ENCODE results near the gene FRMD1.
A peak's percentile ranks its signal among the peaks of the same experiment; 100 is the strongest.

The FRMD1 gene

DNA sequence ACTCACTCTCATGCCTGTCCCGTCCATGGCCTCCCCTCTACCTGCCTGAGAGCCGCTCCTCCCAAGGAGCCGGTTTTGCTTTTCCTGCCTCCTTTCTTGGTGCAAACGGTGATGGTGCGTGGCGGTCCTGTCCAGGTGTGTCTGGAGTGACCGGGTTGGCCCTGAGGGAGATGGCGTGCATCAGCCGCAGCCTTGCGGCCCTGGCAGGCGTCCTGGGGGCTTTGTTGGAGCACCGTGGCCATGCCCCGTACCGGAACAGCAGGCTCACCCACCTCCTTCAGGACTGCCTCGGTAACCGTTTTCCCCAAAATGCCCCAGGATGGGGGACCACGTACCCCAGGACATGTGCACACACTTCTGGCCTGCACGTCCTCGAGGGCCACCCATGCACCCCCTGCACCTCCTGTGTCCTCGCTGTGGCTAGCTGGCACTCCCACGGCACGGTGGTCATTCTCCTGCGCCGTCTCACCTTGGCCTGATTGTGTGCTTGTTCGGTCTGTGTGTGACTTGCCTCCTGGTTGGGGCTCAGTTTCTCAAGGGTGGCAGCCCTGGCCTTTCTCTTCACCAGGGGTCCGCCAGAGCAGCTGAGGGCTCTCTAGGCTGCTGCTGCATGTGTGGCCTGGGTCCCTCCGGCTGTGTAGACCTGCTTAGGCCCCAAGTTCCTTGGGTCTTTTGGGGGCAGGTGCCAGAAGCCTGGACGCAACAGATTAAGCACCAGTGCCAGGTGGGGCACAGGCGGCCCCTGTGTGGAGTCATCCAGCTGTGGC is 36.4 kb downstream of the FRMD1 start:
- Histone ChIP-seq H3K4me3 (peak overlapping the region in 3 of 10 experiments; percentile 2 to 8 (median 7); a peak in 4 of 20 replicates), H3K27ac (peak overlapping the region in 7 of 11 experiments; percentile 12 to 65 (median 38); a peak in 12 of 22 replicates), H3K4me2 (peak overlapping the region; percentile 46 to 96 (median 83)), H3K27me3 (peaks cover 0 to 28% (median 0%) of the 10 kb centered on the region in 11 experiments; a peak in 7 of 22 replicates), H3K9me3 (replicated peaks in 1 of 11) (peaks cover 36 to 43% (median 38%) of the 10 kb centered on the region in 11 experiments), H3K9ac (peak overlapping the region in 7 of 11 experiments; percentile 10 to 53 (median 41); a peak in 13 of 22 replicates), H3K4me1 (peaks cover 39 to 62% (median 56%) of the 10 kb centered on the region in 10 experiments), H3K36me3 (peaks cover 0 to 33% (median 10%) of the 10 kb centered on the region in 11 experiments; a peak in 14 of 22 replicates), H4K20me1 (no peaks in the 10 kb centered on the region)
- no peak for TF ChIP-seq Cebpa-rat (IDR thresholded peaks at IDR 0.05)

DNA sequence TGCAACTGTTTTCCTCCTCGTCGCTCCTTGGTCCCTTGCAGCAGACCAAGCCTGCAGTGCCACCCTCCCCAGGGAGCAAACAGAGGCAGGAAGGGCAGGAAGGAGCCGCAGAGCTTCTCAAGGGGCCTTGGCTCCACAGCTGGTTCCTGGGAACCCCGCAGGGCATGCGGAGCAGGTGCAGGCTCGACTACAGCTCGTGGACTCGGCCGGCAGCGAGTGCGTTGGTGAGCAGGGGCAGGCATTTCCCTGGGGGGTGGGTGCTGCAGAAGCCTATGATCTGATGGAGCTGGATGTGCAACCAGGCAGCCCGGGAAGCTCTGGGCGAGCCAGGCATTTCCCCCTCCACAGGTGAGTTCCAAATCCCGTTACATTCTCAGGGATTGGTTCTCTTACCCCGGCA is 37.1 kb downstream of the FRMD1 start:
- H3K4me3 ChIP-seq, result peak overlapping the region in 2 of 10 experiments; percentile 2 to 7; a peak in 3 of 20 replicates
- H3K36me3 ChIP-seq, result peaks cover 0 to 33% (median 10%) of the 10 kb centered on the region in 11 experiments; a peak in 14 of 22 replicates
- H3K9ac ChIP-seq, result peak overlapping the region in 5 of 11 experiments; percentile 0 to 53 (median 39); a peak in 5 of 22 replicates
- peak overlapping the region in 5 of 11 experiments; percentile 21 to 65 (median 44); a peak in 8 of 22 replicates for H3K27ac ChIP-seq
- H4K20me1 ChIP-seq, result no peaks in the 10 kb centered on the region
- peaks cover 0 to 28% (median 0%) of the 10 kb centered on the region in 11 experiments; a peak in 7 of 22 replicates for H3K27me3 ChIP-seq
- H3K9me3 ChIP-seq (replicated peaks in 1 of 11), result peaks cover 42 to 49% (median 44%) of the 10 kb centered on the region in 11 experiments
- no peak for TF ChIP-seq Cebpa-rat (IDR thresholded peaks at IDR 0.05)
- H3K4me1 ChIP-seq, result peaks cover 42 to 62% (median 56%) of the 10 kb centered on the region in 10 experiments
- H3K4me2 ChIP-seq, result peak overlapping the region; percentile 16 to 96 (median 83)

DNA sequence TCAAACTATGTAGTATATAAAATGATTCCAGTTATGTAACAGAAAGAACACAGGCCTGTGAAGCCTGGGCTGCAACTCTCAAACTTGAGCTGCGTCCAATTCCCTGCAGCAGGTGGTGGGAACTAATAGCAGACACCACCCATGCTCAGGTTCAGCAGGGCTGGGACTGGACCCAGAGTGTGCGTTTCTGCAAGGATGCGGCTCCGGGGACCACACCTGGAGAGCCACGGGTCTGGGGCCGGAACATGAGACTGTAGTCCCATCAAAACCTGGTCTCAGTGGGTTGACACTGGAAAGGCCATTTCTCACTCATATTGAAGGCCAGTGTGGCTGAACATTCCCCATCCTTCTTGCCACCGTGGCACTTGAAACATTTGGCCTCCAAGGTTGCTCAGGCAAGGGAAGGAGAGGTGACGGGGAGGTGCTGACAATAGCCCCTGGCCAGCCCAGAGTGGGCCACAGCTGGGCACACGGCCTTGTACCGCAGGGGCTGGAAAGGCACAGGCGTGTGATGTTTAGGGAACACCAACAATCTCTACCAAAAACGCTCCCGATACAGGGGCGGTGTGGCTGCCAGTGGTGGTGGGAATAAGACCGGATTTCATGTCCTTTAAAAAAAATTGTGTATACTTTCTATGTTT is 38.0 kb downstream of the FRMD1 start:
- 0 out of 20 replicates have a peak overlapping the region, but pooled peaks of 1 of the 10 experiments have one; percentile 42 for H3K4me3 ChIP-seq
- no peak overlapping the region for H3K9ac ChIP-seq
- H3K9me3 ChIP-seq (replicated peaks in 1 of 11), result peaks cover 42 to 51% (median 44%) of the 10 kb centered on the region in 11 experiments
- H3K4me2 ChIP-seq, result peak overlapping the region in 8 of 11 experiments; percentile 2 to 96 (median 82); a peak in 13 of 22 replicates
- H3K4me1 ChIP-seq, result peaks cover 50 to 61% (median 59%) of the 10 kb centered on the region in 10 experiments
- TF ChIP-seq Cebpa-rat (IDR thresholded peaks at IDR 0.05), result no peak
- H3K36me3 ChIP-seq, result peaks cover 0 to 33% (median 10%) of the 10 kb centered on the region in 11 experiments; a peak in 14 of 22 replicates
- peaks cover 0 to 28% (median 0%) of the 10 kb centered on the region in 11 experiments; a peak in 7 of 22 replicates for H3K27me3 ChIP-seq
- no peaks in the 10 kb centered on the region for H4K20me1 ChIP-seq
- H3K27ac ChIP-seq, result peak overlapping the region in 4 of 11 experiments; percentile 24 to 65 (median 41); a peak in 3 of 22 replicates

DNA sequence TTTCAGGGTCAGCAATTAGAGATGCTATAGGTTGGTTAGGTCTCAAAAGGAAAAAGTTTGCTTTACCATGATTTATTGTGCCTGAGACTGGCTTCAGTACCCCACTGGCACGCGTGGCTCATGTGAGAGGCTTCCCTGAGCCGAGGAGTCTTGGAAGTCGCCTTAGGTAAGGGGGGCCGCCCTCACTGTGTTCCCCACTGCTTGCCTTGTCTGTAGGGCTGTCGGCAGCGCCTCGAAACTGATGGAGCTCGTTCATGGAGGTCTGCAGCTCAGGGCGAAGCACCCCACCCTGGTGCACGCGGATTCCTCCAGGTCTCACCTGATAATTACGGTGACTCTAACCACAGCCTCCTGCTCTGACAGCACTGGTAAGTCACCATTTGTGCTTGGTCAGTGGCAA is 39.2 kb downstream of the FRMD1 start:
- peaks cover 42 to 59% (median 47%) of the 10 kb centered on the region in 11 experiments for H3K9me3 ChIP-seq (replicated peaks in 1 of 11)
- peaks cover 0 to 33% (median 10%) of the 10 kb centered on the region in 11 experiments; a peak in 14 of 22 replicates for H3K36me3 ChIP-seq
- H3K4me2 ChIP-seq, result no peak overlapping the region
- peaks cover 44 to 58% (median 55%) of the 10 kb centered on the region in 10 experiments for H3K4me1 ChIP-seq
- no peaks in the 10 kb centered on the region for H4K20me1 ChIP-seq
- H3K9ac ChIP-seq, result no peak overlapping the region
- no peak overlapping the region for H3K27ac ChIP-seq
- TF ChIP-seq Cebpa-rat (IDR thresholded peaks at IDR 0.05), result no peak
- peaks cover 0 to 28% (median 0%) of the 10 kb centered on the region in 11 experiments; a peak in 7 of 22 replicates for H3K27me3 ChIP-seq
- peak overlapping the region in 6 of 10 experiments; percentile 8 to 39 (median 18); a peak in 5 of 20 replicates for H3K4me3 ChIP-seq

DNA sequence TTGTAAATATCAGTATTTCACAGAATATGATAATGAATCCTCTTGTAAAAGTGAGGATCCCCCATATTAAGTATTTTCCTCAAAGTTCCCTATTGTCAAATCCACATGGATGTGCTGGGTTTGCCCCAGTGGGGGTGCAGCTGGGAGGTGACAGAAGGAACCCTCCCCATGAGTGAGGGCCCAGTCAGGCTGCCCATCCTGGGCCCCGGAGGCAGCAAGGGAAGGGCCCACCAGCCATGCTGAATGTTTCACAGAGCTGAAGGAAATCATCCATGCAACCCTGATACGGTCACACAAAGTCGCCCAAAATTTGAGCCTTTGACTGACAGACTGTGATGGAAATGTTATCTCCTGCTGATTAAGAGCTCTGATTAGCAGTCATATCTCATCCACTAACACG is 39.7 kb downstream of the FRMD1 start:
- H3K4me1 ChIP-seq, result peaks cover 38 to 56% (median 50%) of the 10 kb centered on the region in 10 experiments
- H3K27me3 ChIP-seq, result peaks cover 0 to 28% (median 0%) of the 10 kb centered on the region in 11 experiments; a peak in 7 of 22 replicates
- H3K9ac ChIP-seq, result no peak overlapping the region
- no peaks in the 10 kb centered on the region for H4K20me1 ChIP-seq
- peak overlapping the region in 2 of 10 experiments; percentile 24 to 28; a peak in 4 of 20 replicates for H3K4me3 ChIP-seq
- H3K27ac ChIP-seq, result no peak overlapping the region
- H3K4me2 ChIP-seq, result no peak overlapping the region
- H3K36me3 ChIP-seq, result peaks cover 0 to 36% (median 10%) of the 10 kb centered on the region in 11 experiments; a peak in 14 of 22 replicates
- no peak for TF ChIP-seq Cebpa-rat (IDR thresholded peaks at IDR 0.05)
- peaks cover 44 to 64% (median 52%) of the 10 kb centered on the region in 11 experiments for H3K9me3 ChIP-seq (replicated peaks in 1 of 11)

DNA sequence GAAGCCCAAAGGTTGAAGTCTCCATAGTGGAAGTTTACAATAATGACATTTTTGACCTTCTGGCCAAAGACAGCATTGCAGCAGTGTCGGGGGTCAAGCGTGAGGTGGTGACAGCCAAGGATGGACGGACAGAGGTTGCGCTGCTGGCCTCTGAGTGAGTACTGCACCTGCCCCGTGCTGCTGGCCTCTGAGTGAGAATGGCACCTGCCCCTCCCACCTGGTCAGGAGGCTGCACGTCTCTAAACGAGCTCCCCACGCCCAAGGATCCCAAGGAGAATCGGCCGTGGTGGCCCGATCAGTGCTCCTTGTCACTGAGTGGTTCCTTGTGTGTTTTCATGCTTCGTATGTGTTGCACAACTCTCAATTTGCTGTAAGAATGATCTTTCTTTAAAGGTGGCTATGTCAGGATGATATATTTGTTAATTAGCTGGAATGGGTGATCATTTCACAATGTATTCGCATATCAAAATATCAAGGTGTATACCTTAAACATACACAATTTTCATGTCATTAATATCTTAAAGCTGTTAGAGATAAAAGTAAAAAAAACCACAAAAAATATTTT is 40.4 kb downstream of the FRMD1 start:
- H3K4me1 ChIP-seq, result peaks cover 37 to 56% (median 49%) of the 10 kb centered on the region in 10 experiments
- H3K36me3 ChIP-seq, result peaks cover 0 to 38% (median 10%) of the 10 kb centered on the region in 11 experiments; a peak in 14 of 22 replicates
- no peak overlapping the region for H3K4me2 ChIP-seq
- no peak for TF ChIP-seq Cebpa-rat (IDR thresholded peaks at IDR 0.05)
- no peak overlapping the region for H3K4me3 ChIP-seq
- no peak overlapping the region for H3K27ac ChIP-seq
- no peak overlapping the region for H3K9ac ChIP-seq
- no peaks in the 10 kb centered on the region for H4K20me1 ChIP-seq
- peaks cover 0 to 25% (median 0%) of the 10 kb centered on the region in 11 experiments; a peak in 7 of 22 replicates for H3K27me3 ChIP-seq
- peaks cover 44 to 71% (median 57%) of the 10 kb centered on the region in 11 experiments for H3K9me3 ChIP-seq (replicated peaks in 1 of 11)

DNA sequence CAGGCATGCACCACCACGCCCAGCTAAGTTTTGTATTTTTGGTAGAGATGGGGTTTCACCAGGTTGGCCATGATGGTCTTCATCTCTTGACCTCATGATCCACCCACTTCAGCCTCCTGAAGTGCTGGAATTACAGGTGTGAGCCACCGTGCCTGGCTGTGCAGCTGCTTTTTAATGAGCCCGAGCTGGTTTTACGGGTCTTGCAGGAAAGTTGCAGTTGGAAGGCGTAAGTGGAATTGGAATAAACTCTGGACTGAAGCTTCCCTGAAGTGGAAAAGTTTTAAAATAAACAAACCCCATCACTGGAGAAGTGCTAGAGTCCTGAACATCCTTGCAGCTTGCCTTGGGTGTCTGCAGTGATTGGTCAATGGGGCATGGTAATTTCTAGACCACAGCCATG is 41.2 kb downstream of the FRMD1 start:
- H3K27me3 ChIP-seq, result peaks cover 0 to 17% (median 0%) of the 10 kb centered on the region in 11 experiments; a peak in 7 of 22 replicates
- H3K4me2 ChIP-seq, result no peak overlapping the region
- peaks cover 44 to 74% (median 57%) of the 10 kb centered on the region in 11 experiments for H3K9me3 ChIP-seq (replicated peaks in 1 of 11)
- H3K4me3 ChIP-seq, result no peak overlapping the region
- no peak overlapping the region for H3K27ac ChIP-seq
- TF ChIP-seq Cebpa-rat (IDR thresholded peaks at IDR 0.05), result no peak
- no peak overlapping the region for H3K9ac ChIP-seq
- H3K36me3 ChIP-seq, result peaks cover 0 to 38% (median 10%) of the 10 kb centered on the region in 11 experiments; a peak in 14 of 22 replicates
- H4K20me1 ChIP-seq, result no peaks in the 10 kb centered on the region
- H3K4me1 ChIP-seq, result peaks cover 37 to 56% (median 49%) of the 10 kb centered on the region in 10 experiments

DNA sequence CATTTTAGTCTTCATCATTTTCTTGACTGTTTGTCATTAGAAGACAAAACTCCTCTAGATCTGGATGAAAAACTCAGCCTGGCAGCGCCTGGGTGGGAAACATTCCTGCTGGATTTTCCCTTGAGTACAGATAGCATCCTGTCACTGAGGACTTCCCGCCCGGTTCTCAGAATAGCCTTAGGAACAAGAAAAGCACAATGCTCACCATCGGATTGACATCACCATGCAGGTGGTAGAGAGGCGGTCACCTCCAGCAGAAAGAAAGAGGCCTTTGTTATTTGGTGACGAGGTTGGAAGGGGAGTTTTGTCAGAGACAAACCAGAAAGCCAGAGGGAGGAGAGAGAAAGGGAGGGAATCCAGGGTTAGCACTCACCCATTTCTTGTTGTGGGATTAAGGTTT is 41.8 kb downstream of the FRMD1 start:
- H3K4me1 ChIP-seq, result peaks cover 37 to 56% (median 49%) of the 10 kb centered on the region in 10 experiments
- H3K9ac ChIP-seq, result no peak overlapping the region
- TF ChIP-seq Cebpa-rat (IDR thresholded peaks at IDR 0.05), result no peak
- H3K36me3 ChIP-seq, result peaks cover 0 to 38% (median 10%) of the 10 kb centered on the region in 11 experiments; a peak in 14 of 22 replicates
- no peak overlapping the region for H3K4me3 ChIP-seq
- H3K27me3 ChIP-seq, result peaks cover 0 to 11% (median 0%) of the 10 kb centered on the region in 11 experiments; a peak in 6 of 22 replicates
- H4K20me1 ChIP-seq, result no peaks in the 10 kb centered on the region
- H3K4me2 ChIP-seq, result no peak overlapping the region
- H3K27ac ChIP-seq, result no peak overlapping the region
- H3K9me3 ChIP-seq (replicated peaks in 1 of 11), result peaks cover 44 to 74% (median 57%) of the 10 kb centered on the region in 11 experiments

Data from BLaER1 treated with 17β-estradiol and CSF1 and Interleukin-3, amounts not matched to agents 10 nM and 100 nM (cell line).